Measurements from ENCODE around the gene PARN. TPM values are rescaled to one million over a fixed set of nuclear protein-coding genes. Genes with fewer than 3 reads are reported as not detected.

Gene PARN
- total and polyA plus RNA-seq, 2 of the 8 experiments (the other 6 are each of a cell fraction or from before 2014, with no cell fraction given): 24.5 to 44.6 TPM

DNA sequence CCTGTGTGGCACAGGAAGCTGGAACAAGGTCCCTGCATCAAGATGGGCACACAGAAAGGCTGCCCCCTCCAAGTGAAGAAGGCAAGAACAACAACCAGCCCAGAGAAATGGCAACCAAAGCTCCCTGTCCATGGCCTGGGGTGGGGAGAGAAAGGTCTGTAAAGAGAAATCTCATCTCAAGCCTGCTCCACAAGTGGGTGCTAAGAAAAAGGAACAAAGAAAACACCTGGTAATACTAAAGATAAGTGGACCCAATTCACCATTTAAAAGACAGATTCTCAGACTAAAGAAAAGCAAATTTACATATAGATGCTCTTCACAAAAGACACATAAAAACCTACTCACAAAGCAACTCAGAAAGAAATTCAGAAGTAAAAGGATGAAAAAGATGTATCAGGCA is 107.4 kb downstream of the PARN start:
- FAIRE-seq: no peak
- H3K27ac ChIP-seq (ENCODE audit: low read depth, low read length): peak overlapping the region; percentile 42; the same call in 1 of the 2 replicates
- TF ChIP-seq EP300 (IDR thresholded peaks at IDR 0.05; ENCODE audit: borderline replicate concordance in 1 of 2, low read depth in 2 of 2, low read length in 2 of 2) (no peak), SP4 (IDR thresholded peaks at IDR 0.05; ENCODE audit: low read length) (no peak), TEAD4 (IDR thresholded peaks at IDR 0.05; ENCODE audit: low read depth, low read length) (no peak), HDAC2 (IDR thresholded peaks at IDR 0.05; ENCODE audit: borderline replicate concordance in 1 of 2, low read depth in 2 of 2, low read length in 2 of 2) (no peak), KDM1A (IDR thresholded peaks at IDR 0.05; ENCODE audit: borderline replicate concordance, low read length) (no peak), EGR1 (IDR thresholded peaks at IDR 0.05; ENCODE audit: borderline replicate concordance, low read depth, low read length) (no peak), TAF7 (optimal IDR thresholded peaks at IDR 0.05; ENCODE audit: borderline replicate concordance, low read depth, low read length) (no peak), CEBPB (IDR thresholded peaks at IDR 0.05; ENCODE audit: low read depth, low read length) (no peak), SIRT6 (IDR thresholded peaks at IDR 0.05; ENCODE audit: low read length) (no peak)
- TF ChIP-seq, protein P1, sequence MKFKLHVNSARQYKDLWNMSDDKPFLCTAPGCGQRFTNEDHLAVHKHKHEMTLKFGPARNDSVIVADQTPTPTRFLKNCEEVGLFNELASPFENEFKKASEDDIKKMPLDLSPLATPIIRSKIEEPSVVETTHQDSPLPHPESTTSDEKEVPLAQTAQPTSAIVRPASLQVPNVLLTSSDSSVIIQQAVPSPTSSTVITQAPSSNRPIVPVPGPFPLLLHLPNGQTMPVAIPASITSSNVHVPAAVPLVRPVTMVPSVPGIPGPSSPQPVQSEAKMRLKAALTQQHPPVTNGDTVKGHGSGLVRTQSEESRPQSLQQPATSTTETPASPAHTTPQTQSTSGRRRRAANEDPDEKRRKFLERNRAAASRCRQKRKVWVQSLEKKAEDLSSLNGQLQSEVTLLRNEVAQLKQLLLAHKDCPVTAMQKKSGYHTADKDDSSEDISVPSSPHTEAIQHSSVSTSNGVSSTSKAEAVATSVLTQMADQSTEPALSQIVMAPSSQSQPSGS (IDR thresholded peaks at IDR 0.05; ENCODE audit: low read length): no peak
- TF ChIP-seq, protein P2, sequence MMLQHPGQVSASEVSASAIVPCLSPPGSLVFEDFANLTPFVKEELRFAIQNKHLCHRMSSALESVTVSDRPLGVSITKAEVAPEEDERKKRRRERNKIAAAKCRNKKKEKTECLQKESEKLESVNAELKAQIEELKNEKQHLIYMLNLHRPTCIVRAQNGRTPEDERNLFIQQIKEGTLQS (IDR thresholded peaks at IDR 0.05; ENCODE audit: insufficient read depth, low read depth, low read length): no peak

More for the DNA sequence above, 107.4 kb downstream of the PARN start:
- H2BK120ac ChIP-seq (replicated peaks; ENCODE audit: low read depth, low read length): peak overlapping the region; percentile 38
- no peak overlapping the region for H2BK12ac ChIP-seq (ENCODE audit: low read depth, low read length)
- no peaks in the 10 kb centered on the region for H3K23me2 ChIP-seq (ENCODE audit: low read depth, low read length)
- H2AK5ac ChIP-seq (ENCODE audit: low read depth, low read length): peak overlapping the region; percentile 71
- H3K79me2 ChIP-seq (ENCODE audit: control insufficient read depth in 1 of 2, insufficient read depth in 2 of 2, low read length in 2 of 2): peaks cover 0 to 4% of the 10 kb centered on the region in 2 experiments; a peak in 1 of 4 replicates
- no peaks in the 10 kb centered on the region; the same call in 1 of the 2 replicates for H3K79me1 ChIP-seq (ENCODE audit: low read depth, low read length)
- H3K36me3 ChIP-seq (ENCODE audit: control insufficient read depth in 2 of 4, insufficient read depth in 4 of 4, low read length in 3 of 4): no peaks in the 10 kb centered on the region
- no peaks in the 10 kb centered on the region for H3K9me3 ChIP-seq (ENCODE audit: insufficient read depth in 2 of 2, low read depth in 1 of 2, low read length in 1 of 2)
- no peak overlapping the region for H4K5ac ChIP-seq (ENCODE audit: insufficient read length, low read depth, low read length)
- 0 out of 2 replicates have a peak overlapping the region, but pooled peaks have one; percentile 57 for H2BK5ac ChIP-seq (ENCODE audit: low read depth, low read length)
- peak overlapping the region; percentile 41 to 46; a peak in 3 of 4 replicates for H3K4me2 ChIP-seq (ENCODE audit: insufficient read depth in 1 of 2, low read depth in 2 of 2, low read length in 2 of 2)
- no peak overlapping the region for H2BK15ac ChIP-seq (ENCODE audit: low read length)
- no peak overlapping the region for H4K8ac ChIP-seq (ENCODE audit: extremely low read depth, insufficient read depth, low read length)
- no peak overlapping the region for H3K9ac ChIP-seq (replicated peaks in 1 of 4; ENCODE audit: extremely low read depth in 1 of 4, low read depth in 3 of 4, low read length in 3 of 4)
- no peak overlapping the region for H3K4ac ChIP-seq (replicated peaks; ENCODE audit: insufficient read length, low read depth, low read length)
- H2AFZ ChIP-seq (ENCODE audit: low read length): no peak overlapping the region
- H3K4me3 ChIP-seq (ENCODE audit: extremely low read depth in 1 of 4, insufficient read depth in 2 of 4, low read depth in 3 of 4, low read length in 4 of 4): peak overlapping the region in 1 of 4 experiments; percentile 28; a peak in 1 of 8 replicates
- H3K4me1 ChIP-seq (replicated peaks in 1 of 4; ENCODE audit: control insufficient read depth in 3 of 4, insufficient read depth in 4 of 4, low read length in 3 of 4): peaks cover 5 to 28% (median 17%) of the 10 kb centered on the region in 4 experiments; a peak in 6 of 7 replicates
- CTCF ChIA-PET (ENCODE audit: partially characterized antibody): interaction anchor here (1.0 to 1.3 kb wide), 4 partner anchors 8 to 228 kb away, joined by 3 to 5 read pairs (median 4); no protein-coding TSS in a partner anchor
- POLR2A ChIA-PET (ENCODE audit: partially characterized antibody): interaction anchor here (0.6 to 1.4 kb wide), 3 partner anchors 11 to 286 kb away, joined by 3 to 6 read pairs (median 3); no protein-coding TSS in a partner anchor
- peak overlapping the region; percentile 88; the same call in 1 of the 2 replicates for H3K18ac ChIP-seq (ENCODE audit: extremely low read depth, low read length)
- no peak overlapping the region for H3K56ac ChIP-seq (replicated peaks; ENCODE audit: insufficient read length, low read depth, low read length)
- no peak overlapping the region for H3K14ac ChIP-seq (ENCODE audit: insufficient read length)
- H4K91ac ChIP-seq (replicated peaks; ENCODE audit: insufficient read length, low read length): peak overlapping the region; percentile 52
- DNase-seq (ENCODE audit: low read depth in 1 of 2, low spot score in 2 of 2): no peak
- H4K20me1 ChIP-seq (replicated peaks in 1 of 2; ENCODE audit: control insufficient read depth in 1 of 2, insufficient read depth in 2 of 2, low read length in 2 of 2): no peaks in the 10 kb centered on the region
- no peaks in the 10 kb centered on the region for H3K27me3 ChIP-seq (replicated peaks in 1 of 4; ENCODE audit: control insufficient read depth in 3 of 4, extremely low read depth in 1 of 4, insufficient read depth in 3 of 4, low read length in 3 of 4)
- H3K23ac ChIP-seq (ENCODE audit: insufficient read length): no peak overlapping the region
- peak overlapping the region; percentile 75; the same call in 1 of the 2 replicates for H2BK20ac ChIP-seq (ENCODE audit: low read length)
